Cardiac muscle cell (in vitro differentiated cells and primary cell): ENCODE results near the gene CUL1. TPM values are rescaled to one million over a fixed set of nuclear protein-coding genes. Genes with fewer than 3 reads are reported as not detected.

Experiments
- DNase-seq, 2 donors: peaks; one replicate each; pipeline versions ENCODE4 v3.0.0 to v3.0.0-alpha.2; 2010 to 2017; ENCODE audit warnings: low read depth in 1 of 2, low spot score in 1 of 2
- H3K27ac ChIP-seq: fragments of 200-600 bp; sonication (generic); 2 replicates; pipeline ENCODE4 v1.5.1; 2016
- H3K27me3 ChIP-seq: fragments of 200-600 bp; sonication (generic); 2 replicates; pipeline ENCODE4 v1.6.0; 2016; ENCODE audit warnings: control low read depth
- H3K36me3 ChIP-seq: fragments of 200-600 bp; sonication (generic); 2 replicates; pipeline ENCODE4 v1.5.1; 2016; ENCODE audit warnings: control low read depth
- H3K4me1 ChIP-seq: fragments of 200-600 bp; sonication (generic); 2 replicates; pipeline ENCODE4 v1.8.1; 2017; ENCODE audit warnings: low read depth, mild to moderate bottlenecking, mixed run types
- H3K4me3 ChIP-seq: fragments of 200-600 bp; sonication (generic); 2 replicates; pipeline ENCODE4 v1.5.1; 2016; ENCODE audit warnings: mild to moderate bottlenecking
- H3K9me3 ChIP-seq: fragments of 200-600 bp; sonication (generic); 2 replicates; pipeline ENCODE4 v1.5.1; 2017; ENCODE audit warnings: low read depth, mild to moderate bottlenecking, control low read depth
- polyA plus RNA-seq: library from polyadenylated mRNA; unstranded; fragments of >200 nt; fragmentation: Nextera tagmentation; extraction: Ambion mirVana; gene quantifications from 2 replicates; pipeline ENCODE4 v1.2.1, GENCODE V29; 2016
- total RNA-seq: library from RNA; depleted of rRNA; stranded (reverse); fragments of >200 nt; gene quantifications from 2 replicates; pipeline ENCODE4 v1.2.3, GENCODE V29; 2016
- TF ChIP-seq, protein P1 (sequence below): IDR thresholded peaks from 2 replicates; pipeline ENCODE4 v1.5.1; 2012; ENCODE audit warnings: low read depth, mild to moderate bottlenecking, low read length

The CUL1 gene
- total and polyA plus RNA-seq, 2 experiments from 2014 or later = 58.8 to 71.6 TPM

DNA sequence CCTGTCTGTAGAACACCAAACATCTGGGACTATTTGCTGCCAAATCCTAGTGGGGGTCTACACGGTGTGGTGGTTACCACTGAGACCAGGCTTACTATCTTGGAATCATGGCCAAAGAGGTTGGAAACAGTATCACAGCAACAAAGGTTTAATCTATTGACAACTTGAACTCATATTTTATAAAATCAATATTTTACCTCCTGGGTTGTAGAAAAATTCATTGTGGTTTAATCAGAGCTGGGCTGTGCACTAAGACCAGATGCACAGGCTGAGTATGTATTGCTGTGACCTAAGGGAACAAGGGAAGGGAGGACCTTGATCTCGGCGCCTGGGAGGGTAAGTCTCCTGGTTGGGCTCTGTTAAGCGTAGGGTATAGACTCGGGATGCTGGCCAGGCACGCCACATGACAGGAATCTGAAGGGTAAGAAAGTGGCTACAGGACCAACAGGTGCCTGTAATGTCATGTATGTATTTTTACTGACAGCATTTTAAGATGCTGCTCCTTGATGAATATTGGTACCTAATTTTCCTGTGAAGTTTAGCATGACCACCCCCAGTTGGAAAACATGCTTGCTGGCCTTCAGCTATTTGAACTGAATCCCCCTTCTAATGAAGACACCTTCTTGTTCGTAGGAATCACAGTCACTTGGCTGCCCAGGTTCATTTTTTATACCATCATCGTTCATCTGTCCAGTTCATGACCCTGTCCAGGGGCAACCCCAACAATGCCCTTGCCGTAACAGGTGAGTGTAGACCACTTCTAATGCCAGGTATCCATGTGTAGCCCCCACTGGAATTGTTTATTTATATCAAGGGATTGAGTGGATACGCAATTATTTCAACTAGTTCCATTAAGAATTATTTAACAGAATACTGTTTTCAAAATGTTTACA lies 105.9 kb downstream of the CUL1 start:
- no peak for DNase-seq
- H3K36me3 ChIP-seq = peaks cover 31% of the 10 kb centered on the region
- H3K4me1 ChIP-seq = no peaks in the 10 kb centered on the region
- H3K4me3 ChIP-seq = no peak overlapping the region
- TF ChIP-seq, protein P1, sequence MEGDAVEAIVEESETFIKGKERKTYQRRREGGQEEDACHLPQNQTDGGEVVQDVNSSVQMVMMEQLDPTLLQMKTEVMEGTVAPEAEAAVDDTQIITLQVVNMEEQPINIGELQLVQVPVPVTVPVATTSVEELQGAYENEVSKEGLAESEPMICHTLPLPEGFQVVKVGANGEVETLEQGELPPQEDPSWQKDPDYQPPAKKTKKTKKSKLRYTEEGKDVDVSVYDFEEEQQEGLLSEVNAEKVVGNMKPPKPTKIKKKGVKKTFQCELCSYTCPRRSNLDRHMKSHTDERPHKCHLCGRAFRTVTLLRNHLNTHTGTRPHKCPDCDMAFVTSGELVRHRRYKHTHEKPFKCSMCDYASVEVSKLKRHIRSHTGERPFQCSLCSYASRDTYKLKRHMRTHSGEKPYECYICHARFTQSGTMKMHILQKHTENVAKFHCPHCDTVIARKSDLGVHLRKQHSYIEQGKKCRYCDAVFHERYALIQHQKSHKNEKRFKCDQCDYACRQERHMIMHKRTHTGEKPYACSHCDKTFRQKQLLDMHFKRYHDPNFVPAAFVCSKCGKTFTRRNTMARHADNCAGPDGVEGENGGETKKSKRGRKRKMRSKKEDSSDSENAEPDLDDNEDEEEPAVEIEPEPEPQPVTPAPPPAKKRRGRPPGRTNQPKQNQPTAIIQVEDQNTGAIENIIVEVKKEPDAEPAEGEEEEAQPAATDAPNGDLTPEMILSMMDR = no peak
- H3K9me3 ChIP-seq = no peaks in the 10 kb centered on the region
- no peak overlapping the region for H3K27ac ChIP-seq
- no peaks in the 10 kb centered on the region for H3K27me3 ChIP-seq

DNA sequence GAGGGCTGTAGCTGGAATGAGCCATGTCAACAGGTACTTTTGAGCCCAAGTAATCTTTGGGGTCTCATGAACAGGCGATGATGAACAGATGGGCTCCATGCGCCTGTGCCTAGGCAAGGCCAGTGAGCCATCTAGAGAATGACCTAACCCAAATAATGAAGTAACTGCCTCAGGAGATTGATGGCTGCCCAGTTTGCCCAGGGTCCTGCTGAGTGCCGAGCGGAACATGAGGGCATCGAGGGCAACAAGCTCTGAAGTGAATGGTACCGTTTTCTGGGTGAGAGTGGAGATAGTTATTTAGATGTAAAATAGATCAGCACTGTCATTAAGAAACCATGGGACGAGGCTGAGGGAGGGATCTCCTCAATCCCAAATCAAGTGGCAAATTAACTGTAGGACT lies 107.5 kb downstream of the CUL1 start:
- no peaks in the 10 kb centered on the region for H3K9me3 ChIP-seq
- no peak overlapping the region for H3K4me3 ChIP-seq
- no peaks in the 10 kb centered on the region for H3K4me1 ChIP-seq
- H3K36me3 ChIP-seq = peaks cover 21% of the 10 kb centered on the region
- no peaks in the 10 kb centered on the region for H3K27me3 ChIP-seq
- H3K27ac ChIP-seq = peak overlapping the region; percentile 58
- DNase-seq = no peak
- TF ChIP-seq, protein P1 = no peak

DNA sequence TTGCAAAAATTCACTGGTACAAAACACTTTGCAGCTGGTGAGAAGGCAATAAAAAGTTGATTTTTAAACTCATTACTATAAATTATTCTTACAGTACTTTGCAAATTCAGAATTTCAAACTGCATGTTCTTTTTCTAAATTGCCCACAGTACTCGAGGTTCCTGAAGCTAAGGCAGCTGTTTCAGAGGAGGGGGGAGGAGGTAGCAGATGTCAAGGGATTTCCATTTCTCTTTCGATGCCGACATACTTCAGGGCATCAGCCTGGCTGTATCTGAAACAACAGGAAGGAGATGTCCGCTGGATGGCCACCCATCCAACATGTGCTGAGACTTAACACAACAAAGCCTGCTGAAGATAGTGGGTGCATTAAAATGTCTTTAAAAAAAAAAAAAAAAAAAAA lies 108.7 kb downstream of the CUL1 start:
- no peak overlapping the region for H3K4me3 ChIP-seq
- no peak for DNase-seq
- peaks cover 25% of the 10 kb centered on the region for H3K36me3 ChIP-seq
- H3K9me3 ChIP-seq = no peaks in the 10 kb centered on the region
- TF ChIP-seq, protein P1 = no peak
- H3K4me1 ChIP-seq = no peaks in the 10 kb centered on the region
- H3K27ac ChIP-seq = no peak overlapping the region
- H3K27me3 ChIP-seq = no peaks in the 10 kb centered on the region

DNA sequence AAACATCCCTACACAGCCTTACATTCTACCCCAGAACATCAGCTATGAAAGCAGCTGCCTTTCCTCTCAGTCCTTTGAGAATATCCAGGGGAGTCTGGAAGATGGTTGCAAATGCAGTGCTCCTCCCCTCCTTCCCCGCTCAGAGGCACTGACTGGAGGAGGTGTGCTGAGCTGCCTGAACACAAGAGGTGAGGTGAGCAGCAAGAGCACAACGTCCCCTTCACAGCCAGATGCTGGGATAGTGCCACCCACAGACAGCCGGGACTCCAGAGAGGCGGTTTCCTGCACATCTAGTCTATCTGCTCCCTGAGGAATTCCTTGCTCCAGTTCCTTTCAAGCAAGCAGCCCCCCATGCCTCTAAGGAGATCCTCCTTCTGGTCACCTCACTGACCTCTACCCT lies 111.2 kb downstream of the CUL1 start:
- H3K4me1 ChIP-seq = no peaks in the 10 kb centered on the region
- no peak for DNase-seq
- no peaks in the 10 kb centered on the region for H3K27me3 ChIP-seq
- TF ChIP-seq, protein P1 = no peak
- peak overlapping the region; percentile 68 for H3K27ac ChIP-seq
- H3K36me3 ChIP-seq = peaks cover 29% of the 10 kb centered on the region
- no peak overlapping the region for H3K4me3 ChIP-seq
- H3K9me3 ChIP-seq = no peaks in the 10 kb centered on the region

DNA sequence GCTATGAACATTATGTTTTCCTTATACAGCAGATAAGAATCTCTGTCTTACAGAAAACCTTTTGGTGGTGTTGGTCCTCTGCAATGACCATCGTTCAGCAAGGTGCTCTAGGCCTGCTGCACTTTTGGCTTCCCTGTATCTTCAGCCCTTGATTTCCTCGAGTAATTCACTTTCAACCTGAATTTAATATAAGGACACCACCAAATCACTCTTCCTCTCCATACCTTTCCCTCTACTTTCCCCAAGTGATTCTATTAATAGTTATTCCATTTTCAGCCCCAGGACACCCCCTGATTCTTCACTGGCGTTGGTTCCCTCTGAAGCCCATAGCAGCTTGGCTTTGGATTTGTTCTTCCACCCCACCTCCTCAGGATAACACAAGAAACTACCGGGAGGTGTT lies 113.2 kb downstream of the CUL1 start:
- Histone ChIP-seq H3K27ac (no peak overlapping the region), H3K27me3 (no peaks in the 10 kb centered on the region), H3K9me3 (no peaks in the 10 kb centered on the region), H3K4me1 (no peaks in the 10 kb centered on the region), H3K36me3 (peaks cover 42% of the 10 kb centered on the region), H3K4me3 (no peak overlapping the region)
- TF ChIP-seq, protein P1 = no peak
- DNase-seq = no peak
